SK-N-SH (cell line): ENCODE data around the gene PLA2G3. TPM values are rescaled to one million over a fixed set of nuclear protein-coding genes. Genes with fewer than 3 reads are reported as not detected.
A peak's percentile ranks its signal among the peaks of the same experiment; 100 is the strongest.

Experiments used
- CTCF ChIA-PET: fragments of 300-600, 350-600 bp; formaldehyde crosslinking; extraction: SDS; loops from one replicate; lab custom pipeline; 2021; lab: Yijun Ruan, JAX
- POLR2A ChIA-PET: fragments of 350-600 bp; sonication (Branson Sonifier 250); formaldehyde crosslinking; extraction: SDS; loops from one replicate; lab custom pipeline; 2020; ENCODE audit warnings: antibody characterized with exemption, inconsistent platforms; lab: Yijun Ruan, JAX
- DNase-seq: peaks from one replicate; pipeline ENCODE4 v3.0.0; 2012
- H2AFZ ChIP-seq: fragments of 200-600 bp; sonication (generic); 2 replicates; pipeline ENCODE4 v1.8.1; 2016; ENCODE audit warnings: antibody characterized with exemption, mild to moderate bottlenecking, low read depth
- H3F3A ChIP-seq: fragments of 200-600 bp; sonication (generic); replicated peaks from 2 replicates; pipeline ENCODE3; 2016; ENCODE audit warnings: antibody characterized with exemption, mild to moderate bottlenecking; ENCODE audit not compliant: insufficient read depth
- H3K27ac ChIP-seq, 2 experiments: fragments of 200-500 bp in 1 of 2; fragments of 200-600 bp in 1 of 2; sonication (Bioruptor generic) in 1 of 2; sonication (generic), shearing (Covaris generic) in 1 of 2; 2 replicates each; pipeline versions ENCODE4 v1.5.1 to v1.6.1; 2014 to 2016; ENCODE audit warnings: low read depth in 2 of 2, inconsistent platforms in 1 of 2, low read length in 1 of 2, mild to moderate bottlenecking in 1 of 2, mixed read lengths in 1 of 2
- H3K27me3 ChIP-seq: fragments of 200-600 bp; sonication (generic), shearing (Covaris generic); 2 replicates; pipeline ENCODE4 v1.6.1; 2016; ENCODE audit warnings: mixed run types; ENCODE audit not compliant: insufficient read depth
- H3K36me3 ChIP-seq, 2 experiments: fragments of 200-500 bp in 1 of 2; fragments of 200-600 bp in 1 of 2; sonication (Bioruptor generic) in 1 of 2; sonication (generic) in 1 of 2; replicated peaks in 1 of 2; 2 replicates each; pipeline versions ENCODE3 to v1.5.1; 2014 to 2016; ENCODE audit warnings: low read length in 1 of 2, mild to moderate bottlenecking in 1 of 2; ENCODE audit not compliant: insufficient read depth in 2 of 2, control insufficient read depth in 1 of 2
- H3K4me1 ChIP-seq, 2 experiments: fragments of 200-500 bp in 1 of 2; fragments of 200-600 bp in 1 of 2; sonication (Bioruptor generic) in 1 of 2; sonication (generic), shearing (Covaris generic) in 1 of 2; 2 replicates each; pipeline versions ENCODE4 v1.5.1 to v1.6.1; 2014 to 2016; ENCODE audit warnings: low read depth in 1 of 2, low read length in 1 of 2, mixed run types in 1 of 2; ENCODE audit not compliant: insufficient read depth in 2 of 2, control insufficient read depth in 1 of 2
- H3K4me2 ChIP-seq: fragments of 200-600 bp; sonication (generic), shearing (Covaris generic); 2 replicates; pipeline ENCODE4 v1.6.1; 2017; ENCODE audit warnings: mixed run types
- H3K4me3 ChIP-seq, 2 experiments: fragments of 200-500 bp in 1 of 2; fragments of 200-600 bp in 1 of 2; sonication (Bioruptor generic) in 1 of 2; sonication (generic), shearing (Covaris generic) in 1 of 2; 2 replicates each; pipeline versions ENCODE4 v1.5.1 to v1.8.1; 2014 to 2016; ENCODE audit warnings: low read depth in 2 of 2, inconsistent platforms in 1 of 2, low read length in 1 of 2, mild to moderate bottlenecking in 1 of 2, mixed read lengths in 1 of 2, moderate library complexity in 1 of 2
- H3K79me2 ChIP-seq: fragments of 200-600 bp; sonication (generic); 2 replicates; pipeline ENCODE4 v1.8.1; 2017; ENCODE audit warnings: mild to moderate bottlenecking; ENCODE audit not compliant: insufficient read depth
- H3K9ac ChIP-seq: fragments of 200-600 bp; sonication (generic); 2 replicates; pipeline ENCODE4 v1.6.1; 2017; ENCODE audit warnings: mixed run types
- H3K9me2 ChIP-seq: fragments of 200-600 bp; sonication (generic); 2 replicates; pipeline ENCODE4 v1.6.1; 2017; ENCODE audit warnings: mixed run types
- H3K9me3 ChIP-seq: fragments of 200-600 bp; sonication (generic); 2 replicates; pipeline ENCODE4 v1.6.1; 2017; ENCODE audit warnings: mixed run types, mild to moderate bottlenecking, moderate library complexity
- H4K20me1 ChIP-seq: fragments of 200-600 bp; sonication (generic); 2 replicates; pipeline ENCODE4 v1.6.1; 2017; ENCODE audit warnings: mild to moderate bottlenecking, mixed run types; ENCODE audit not compliant: insufficient read depth
- EP300 ChIP-seq, 2 experiments: IDR thresholded peaks; 2 replicates each; pipeline versions ENCODE4 v1.4.0 to v1.6.1; 2012; ENCODE audit warnings: borderline replicate concordance in 1 of 2, low read depth in 1 of 2, low read length in 1 of 2
- FOSL2 ChIP-seq: IDR thresholded peaks from 2 replicates; pipeline ENCODE4 v1.4.0; 2012; ENCODE audit warnings: low read depth, mild to moderate bottlenecking, moderate library complexity, borderline replicate concordance
- GABPA ChIP-seq: IDR thresholded peaks from 2 replicates; pipeline ENCODE4 v1.4.0; 2012; ENCODE audit warnings: low read depth, mild to moderate bottlenecking
- MEF2A ChIP-seq: IDR thresholded peaks from 2 replicates; pipeline ENCODE4 v1.4.0; 2012; ENCODE audit warnings: low read depth, borderline replicate concordance
- POLR2AphosphoS5 ChIP-seq: IDR thresholded peaks from 2 replicates; pipeline ENCODE4 v1.6.1; 2012; ENCODE audit warnings: low read depth, low read length
- RXRA ChIP-seq: IDR thresholded peaks from 2 replicates; pipeline ENCODE4 v1.4.0; 2012; ENCODE audit warnings: low read depth, mild to moderate bottlenecking, borderline replicate concordance
- WGBS: methylation state at CpG from one replicate; pipeline ENCODE4 v1.1.6; 2017; ENCODE audit warnings: low lambda C conversion rate; 5-methylcytosine and 5-hydroxymethylcytosine counted together
- polyA plus RNA-seq, 3 experiments: library from polyadenylated mRNA; depleted of rRNA; stranded (reverse); fragments of >200 nt; gene quantifications; 2 replicates each; pipeline ENCODE4 v1.2.3, GENCODE V29; 2012
- TF ChIP-seq, protein P1 (sequence below): fragments of 200-600 bp; sonication (generic); IDR thresholded peaks from 2 replicates; pipeline ENCODE4 v1.6.1; 2017; ENCODE audit warnings: antibody characterized with exemption, mild to moderate bottlenecking, moderate library complexity
- TF ChIP-seq, protein P2 (sequence below): fragments of 150-350 bp; IDR thresholded peaks from 2 replicates; pipeline ENCODE4 v1.6.1; 2017; ENCODE audit warnings: antibody characterized with exemption, low read length, low read depth, borderline replicate concordance

Gene PLA2G3
- polyA plus RNA-seq, 1 of the 3 experiments (the other 2 are of a cell fraction): not detected

DNA sequence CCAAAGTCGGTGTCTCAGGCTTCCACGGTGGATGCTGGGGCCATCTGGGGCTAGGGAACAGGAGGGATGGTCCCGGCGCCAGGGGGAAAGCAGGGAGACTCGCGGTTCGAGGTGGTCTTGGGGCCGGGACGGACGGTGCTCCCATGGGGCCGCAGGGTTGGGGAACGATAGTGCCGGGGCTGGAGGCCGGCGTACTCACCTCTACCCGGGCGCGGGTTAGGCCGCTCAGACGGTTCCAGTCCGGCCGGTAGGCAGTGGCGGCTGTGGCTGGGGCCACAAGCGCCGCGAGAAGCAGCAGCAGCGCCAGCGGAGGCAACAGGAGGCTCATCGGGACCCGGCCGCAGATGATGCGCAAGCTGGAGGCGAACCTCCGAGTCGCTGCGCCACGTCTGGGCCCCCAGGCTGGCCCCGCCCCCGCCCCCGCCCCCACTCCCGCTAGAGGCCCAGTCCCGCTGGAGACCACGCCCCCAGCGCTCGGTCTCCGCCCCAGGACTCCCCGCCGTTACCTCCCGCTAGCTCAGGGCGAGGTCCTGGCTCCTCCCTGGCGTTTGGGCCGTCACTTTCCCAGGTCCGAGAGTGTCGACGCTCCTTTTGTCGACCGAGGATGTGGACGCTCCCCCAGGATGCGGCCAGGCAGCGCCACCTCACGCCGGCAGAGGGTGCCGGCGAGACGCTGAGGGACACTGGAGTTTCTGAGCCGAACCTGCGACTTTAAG lies 33.0 kb downstream of the PLA2G3 start, which contains the start of gene SELENOM (continued):
- TF ChIP-seq, protein P1, sequence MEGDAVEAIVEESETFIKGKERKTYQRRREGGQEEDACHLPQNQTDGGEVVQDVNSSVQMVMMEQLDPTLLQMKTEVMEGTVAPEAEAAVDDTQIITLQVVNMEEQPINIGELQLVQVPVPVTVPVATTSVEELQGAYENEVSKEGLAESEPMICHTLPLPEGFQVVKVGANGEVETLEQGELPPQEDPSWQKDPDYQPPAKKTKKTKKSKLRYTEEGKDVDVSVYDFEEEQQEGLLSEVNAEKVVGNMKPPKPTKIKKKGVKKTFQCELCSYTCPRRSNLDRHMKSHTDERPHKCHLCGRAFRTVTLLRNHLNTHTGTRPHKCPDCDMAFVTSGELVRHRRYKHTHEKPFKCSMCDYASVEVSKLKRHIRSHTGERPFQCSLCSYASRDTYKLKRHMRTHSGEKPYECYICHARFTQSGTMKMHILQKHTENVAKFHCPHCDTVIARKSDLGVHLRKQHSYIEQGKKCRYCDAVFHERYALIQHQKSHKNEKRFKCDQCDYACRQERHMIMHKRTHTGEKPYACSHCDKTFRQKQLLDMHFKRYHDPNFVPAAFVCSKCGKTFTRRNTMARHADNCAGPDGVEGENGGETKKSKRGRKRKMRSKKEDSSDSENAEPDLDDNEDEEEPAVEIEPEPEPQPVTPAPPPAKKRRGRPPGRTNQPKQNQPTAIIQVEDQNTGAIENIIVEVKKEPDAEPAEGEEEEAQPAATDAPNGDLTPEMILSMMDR: peak; percentile 98
- peak; percentile 76 for TF ChIP-seq POLR2AphosphoS5

GRCh38 chr22:31106731-31107177 lies 33.6 kb downstream of the PLA2G3 start:
- H3K27ac ChIP-seq: peak overlapping the region; percentile 67 to 85; a peak in 3 of 4 replicates
- DNase-seq: no peak
- 61% methylated on average over 14 of the region's 14 CpGs for WGBS
- H3K4me1 ChIP-seq: peaks cover 0 to 13% of the 10 kb centered on the region in 2 experiments; a peak in 1 of 4 replicates
- POLR2A ChIA-PET: interaction anchor here (1.0 to 1.3 kb wide), 4 partner anchors 11 to 26 kb away, joined by 3 to 6 read pairs (median 4); partner anchors contain the start of gene SMTN
- no peak for TF ChIP-seq GABPA
- TF ChIP-seq, all 33 proteins: peak for 0
- Histone ChIP-seq H3K9me3 (no peaks in the 10 kb centered on the region), H2AFZ (peak overlapping the region; percentile 86; the same call in 1 of the 2 replicates), H3K36me3 (peaks cover 0 to 10% of the 10 kb centered on the region in 2 experiments), H4K20me1 (no peaks in the 10 kb centered on the region), H3K4me2 (peak overlapping the region; percentile 93), H3K79me2 (peaks cover 13% of the 10 kb centered on the region; the same call in 1 of the 2 replicates), H3K27me3 (no peaks in the 10 kb centered on the region), H3K4me3 (peak overlapping the region; percentile 86 to 94), H3F3A (peaks cover 17% of the 10 kb centered on the region), H3K9me2 (no peaks in the 10 kb centered on the region), H3K9ac (peak overlapping the region; percentile 98)
- CTCF ChIA-PET: interaction anchor here (0.9 to 7.4 kb wide), 15 partner anchors 10 to 235 kb away, joined by 3 to 85 read pairs (median 12); partner anchors contain the start of gene PLA2G3

GRCh38 chr22:31106001-31106571 lies 34.2 kb downstream of the PLA2G3 start:
- no peak for DNase-seq
- no peak overlapping the region for H2AFZ ChIP-seq
- H3K79me2 ChIP-seq: peaks cover 13% of the 10 kb centered on the region; the same call in 1 of the 2 replicates
- H3K9ac ChIP-seq: peak overlapping the region; percentile 98; the same call in 1 of the 2 replicates
- H3K27ac ChIP-seq: peak overlapping the region in 1 of 2 experiments; percentile 85; a peak in 1 of 4 replicates
- H3K9me3 ChIP-seq: no peaks in the 10 kb centered on the region
- no peaks in the 10 kb centered on the region for H4K20me1 ChIP-seq
- no peaks in the 10 kb centered on the region for H3K27me3 ChIP-seq
- peaks cover 22% of the 10 kb centered on the region for H3F3A ChIP-seq
- peaks cover 0 to 13% of the 10 kb centered on the region in 2 experiments; a peak in 1 of 4 replicates for H3K4me1 ChIP-seq
- 87% methylated on average over 4 of the region's 4 CpGs for WGBS
- ChIA-PET POLR2A (no interaction called here), CTCF (interaction anchor here (2.0 to 7.4 kb wide), 5 partner anchors 12 to 167 kb away, joined by 14 to 85 read pairs (median 39); no protein-coding TSS in a partner anchor)
- no peaks in the 10 kb centered on the region for H3K9me2 ChIP-seq
- TF ChIP-seq RXRA (no peak), EP300 (IDR thresholded peaks at IDR 0.05; ENCODE audit: borderline replicate concordance in 1 of 2, low read depth in 1 of 2, low read length in 1 of 2) (no peak), MEF2A (no peak), FOSL2 (no peak)
- TF ChIP-seq, protein P2, sequence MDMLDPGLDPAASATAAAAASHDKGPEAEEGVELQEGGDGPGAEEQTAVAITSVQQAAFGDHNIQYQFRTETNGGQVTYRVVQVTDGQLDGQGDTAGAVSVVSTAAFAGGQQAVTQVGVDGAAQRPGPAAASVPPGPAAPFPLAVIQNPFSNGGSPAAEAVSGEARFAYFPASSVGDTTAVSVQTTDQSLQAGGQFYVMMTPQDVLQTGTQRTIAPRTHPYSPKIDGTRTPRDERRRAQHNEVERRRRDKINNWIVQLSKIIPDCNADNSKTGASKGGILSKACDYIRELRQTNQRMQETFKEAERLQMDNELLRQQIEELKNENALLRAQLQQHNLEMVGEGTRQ: no peak
- H3K4me2 ChIP-seq: peak overlapping the region; percentile 93
- peaks cover 0 to 10% of the 10 kb centered on the region in 2 experiments for H3K36me3 ChIP-seq
- peak overlapping the region; percentile 86 to 94; a peak in 3 of 4 replicates for H3K4me3 ChIP-seq
